ENCODE measurements around the gene NBL1.

Gene NBL1

GRCh38 chr1:19643602-19644394, at the start of gene NBL1:
TSS of gene NBL1 (plus strand) at chr1:19644311. CDS start at chr1:19655031, 10,720 bp downstream.
- no peak for DNase-seq (ENCODE audit: low spot score)

GRCh38 chr1:19596065-19596713, 47.9 kb upstream of the NBL1 start:
- no peak for DNase-seq (ENCODE audit: low spot score)

GRCh38 chr1:19596714-19597495, 47.2 kb upstream of the NBL1 start:
- peak; percentile 98 for DNase-seq (ENCODE audit: low spot score)

- DNase-seq (ENCODE audit: low spot score) = peak; percentile 35
Measured at GRCh38 chr1:19597496-19598309, 46.4 kb upstream of the NBL1 start.

- no peak for DNase-seq (ENCODE audit: low spot score)
Measured at GRCh38 chr1:19599810-19600209, 44.3 kb upstream of the NBL1 start.

GRCh38 chr1:19602486-19602885, 41.6 kb upstream of the NBL1 start:
- DNase-seq (ENCODE audit: low spot score) = no peak

- DNase-seq (ENCODE audit: low spot score) = no peak
Measured at GRCh38 chr1:19605967-19606366, 38.1 kb upstream of the NBL1 start.

GRCh38 chr1:19606817-19607642, 37.1 kb upstream of the NBL1 start:
- DNase-seq (ENCODE audit: low spot score) = peak; percentile 18

- no peak for DNase-seq (ENCODE audit: low spot score)
Measured at GRCh38 chr1:19608232-19608631, 35.9 kb upstream of the NBL1 start.

- no peak for DNase-seq (ENCODE audit: low spot score)
Measured at GRCh38 chr1:19610282-19610981, 33.7 kb upstream of the NBL1 start.

- DNase-seq (ENCODE audit: low spot score) = no peak
Measured at GRCh38 chr1:19612530-19612929, 31.6 kb upstream of the NBL1 start.

- DNase-seq (ENCODE audit: low spot score) = no peak
Measured at GRCh38 chr1:19613171-19613703, 30.9 kb upstream of the NBL1 start.

GRCh38 chr1:19615438-19615837, 28.7 kb upstream of the NBL1 start:
- DNase-seq (ENCODE audit: low spot score) = no peak

- no peak for DNase-seq (ENCODE audit: low spot score)
Measured at GRCh38 chr1:19616489-19616888, 27.6 kb upstream of the NBL1 start.

GRCh38 chr1:19617376-19617775, 26.7 kb upstream of the NBL1 start:
- no peak for DNase-seq (ENCODE audit: low spot score)

- no peak for DNase-seq (ENCODE audit: low spot score)
Measured at GRCh38 chr1:19618428-19618827, 25.7 kb upstream of the NBL1 start.

- no peak for DNase-seq (ENCODE audit: low spot score)
Measured at GRCh38 chr1:19619697-19620384, 24.3 kb upstream of the NBL1 start.

GRCh38 chr1:19620786-19621185, 23.3 kb upstream of the NBL1 start:
- no peak for DNase-seq (ENCODE audit: low spot score)

GRCh38 chr1:19621274-19621950, 22.7 kb upstream of the NBL1 start:
- DNase-seq (ENCODE audit: low spot score) = no peak

Measured in SW480 (cell line).